ENCODE results near the gene TRIO. TPM values are rescaled to one million over a fixed set of nuclear protein-coding genes. Genes with fewer than 3 reads are reported as not detected.

The TRIO gene
- total and polyA plus RNA-seq, 2 of the 8 experiments (the other 6 are each of a cell fraction or from before 2014, with no cell fraction given) = 35.1 to 69.1 TPM

DNA sequence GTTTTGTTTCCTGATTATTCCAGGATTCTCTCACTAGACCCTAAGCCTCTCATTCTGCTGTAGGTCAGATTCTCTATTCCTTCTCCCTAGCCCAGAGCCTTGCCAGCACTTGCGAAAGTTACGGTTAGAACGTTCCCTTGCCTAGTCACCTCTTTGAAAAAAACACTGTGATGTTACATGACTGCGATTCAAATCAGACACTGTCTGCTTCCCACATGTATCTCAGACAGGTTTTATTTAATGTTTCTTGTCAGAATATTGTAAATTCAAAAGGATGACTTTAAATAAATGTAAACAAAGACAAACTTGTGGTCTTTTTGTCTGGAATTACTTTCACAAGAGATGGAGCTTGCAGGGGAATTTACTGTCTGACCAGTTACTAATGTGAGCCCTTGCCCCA is 322.0 kb downstream of the TRIO start:
- no peak overlapping the region for H2AK5ac ChIP-seq (ENCODE audit: low read depth, low read length)
- H2BK20ac ChIP-seq (ENCODE audit: low read length) = no peak overlapping the region
- no peak overlapping the region for H2BK15ac ChIP-seq (ENCODE audit: low read length)
- peaks cover 0 to 4% (median 1%) of the 10 kb centered on the region in 4 experiments; a peak in 3 of 7 replicates for H3K4me1 ChIP-seq (replicated peaks in 1 of 4; ENCODE audit: control insufficient read depth in 3 of 4, insufficient read depth in 4 of 4, low read length in 3 of 4)
- ChIA-PET CTCF (ENCODE audit: partially characterized antibody) (interaction anchor here (0.8 kb wide), 1 partner anchor 41 kb away, joined by 3 read pairs; no protein-coding TSS in a partner anchor), POLR2A (ENCODE audit: partially characterized antibody) (no interaction called here)
- H3K79me2 ChIP-seq (ENCODE audit: control insufficient read depth in 1 of 2, insufficient read depth in 2 of 2, low read length in 2 of 2) = no peaks in the 10 kb centered on the region
- no peak overlapping the region for H3K4me3 ChIP-seq (ENCODE audit: extremely low read depth in 1 of 4, insufficient read depth in 2 of 4, low read depth in 3 of 4, low read length in 4 of 4)
- H4K20me1 ChIP-seq (replicated peaks in 1 of 2; ENCODE audit: control insufficient read depth in 1 of 2, insufficient read depth in 2 of 2, low read length in 2 of 2) = peaks cover 0 to 2% of the 10 kb centered on the region in 2 experiments
- TF ChIP-seq EGR1 (IDR thresholded peaks at IDR 0.05; ENCODE audit: borderline replicate concordance, low read depth, low read length) (no peak), KDM1A (IDR thresholded peaks at IDR 0.05; ENCODE audit: borderline replicate concordance, low read length) (no peak), CHD2 (IDR thresholded peaks at IDR 0.05; ENCODE audit: low read length) (no peak), FOSL1 (IDR thresholded peaks at IDR 0.05; ENCODE audit: insufficient read depth, low read depth, low read length) (no peak), SUZ12 (IDR thresholded peaks at IDR 0.05; ENCODE audit: low read length) (no peak), GTF2F1 (IDR thresholded peaks at IDR 0.05; ENCODE audit: borderline replicate concordance, low read depth, low read length) (no peak), BCL11A (IDR thresholded peaks at IDR 0.05; ENCODE audit: low read depth in 2 of 2, low read length in 2 of 2) (no peak)
- H2BK12ac ChIP-seq (ENCODE audit: low read depth, low read length) = no peak overlapping the region
- H3K4me2 ChIP-seq (ENCODE audit: insufficient read depth in 1 of 2, low read depth in 2 of 2, low read length in 2 of 2) = no peak overlapping the region
- no peak overlapping the region for H3K4ac ChIP-seq (replicated peaks; ENCODE audit: insufficient read length, low read depth, low read length)
- no peaks in the 10 kb centered on the region; a peak in 1 of 7 replicates for H3K27me3 ChIP-seq (replicated peaks in 1 of 4; ENCODE audit: control insufficient read depth in 3 of 4, extremely low read depth in 1 of 4, insufficient read depth in 3 of 4, low read length in 3 of 4)
- no peak overlapping the region for H2BK120ac ChIP-seq (replicated peaks; ENCODE audit: low read depth, low read length)
- no peak overlapping the region for H3K27ac ChIP-seq (ENCODE audit: low read depth, low read length)
- no peak overlapping the region for H2AFZ ChIP-seq (ENCODE audit: low read length)
- H3K23me2 ChIP-seq (ENCODE audit: low read depth, low read length) = no peaks in the 10 kb centered on the region; the same call in 1 of the 2 replicates
- no peak overlapping the region for H3K9ac ChIP-seq (replicated peaks in 1 of 4; ENCODE audit: extremely low read depth in 1 of 4, low read depth in 3 of 4, low read length in 3 of 4)
- DNase-seq (ENCODE audit: low read depth in 1 of 2, low spot score in 2 of 2) = no peak
- H3K9me3 ChIP-seq (ENCODE audit: insufficient read depth in 2 of 2, low read depth in 1 of 2, low read length in 1 of 2) = no peaks in the 10 kb centered on the region
- no peak for FAIRE-seq
- H3K79me1 ChIP-seq (ENCODE audit: low read depth, low read length) = no peaks in the 10 kb centered on the region
- peaks cover 4 to 27% (median 23%) of the 10 kb centered on the region in 4 experiments; a peak in 7 of 8 replicates for H3K36me3 ChIP-seq (ENCODE audit: control insufficient read depth in 2 of 4, insufficient read depth in 4 of 4, low read length in 3 of 4)
- H3K23ac ChIP-seq (ENCODE audit: insufficient read length) = no peak overlapping the region
- no peak overlapping the region for H3K56ac ChIP-seq (replicated peaks; ENCODE audit: insufficient read length, low read depth, low read length)
- WGBS, 2 experiments (ENCODE audit: extremely low coverage in 1 of 2, insufficient coverage in 1 of 2, insufficient read length in 1 of 2, insufficient replicate concordance in 2 of 2, low coverage in 1 of 2, low lambda C conversion rate in 2 of 2, missing lambda C conversion rate in 1 of 2) = 92% methylated on average over 4 of the region's 4 CpGs; no CpG with 5 or more reads in 1 of the 2 experiments
- H2BK5ac ChIP-seq (ENCODE audit: low read depth, low read length) = no peak overlapping the region
- H3K18ac ChIP-seq (ENCODE audit: extremely low read depth, low read length) = no peak overlapping the region
- H4K91ac ChIP-seq (replicated peaks; ENCODE audit: insufficient read length, low read length) = no peak overlapping the region
- no peak overlapping the region for H3K14ac ChIP-seq (ENCODE audit: insufficient read length)
- H4K5ac ChIP-seq (ENCODE audit: insufficient read length, low read depth, low read length) = no peak overlapping the region
- H4K8ac ChIP-seq (ENCODE audit: extremely low read depth, insufficient read depth, low read length) = no peak overlapping the region
